A549 (cell line): ENCODE data around the gene ASPSCR1. TPM values are rescaled to one million over a fixed set of nuclear protein-coding genes. Genes with fewer than 3 reads are reported as not detected.
A peak's percentile ranks its signal among the peaks of the same experiment; 100 is the strongest.
"Not testable (repeated sequence)": the region's sequence is repeated elsewhere in the genome, so short reads cannot be mapped to it uniquely, and the experiment has no call there.

Experiments
- ATAC-seq, 2 experiments: fragments of 200-7000 bp in 1 of 2; fragments of >200 bp in 1 of 2; cut with Nextera tagmentation in 1 of 2; cut with Tn5 transposase in 1 of 2; 3 replicates each; pipeline versions ENCODE4 v1.8.0 to v1.9.1; 2018 to 2020; ENCODE audit warnings: mild to moderate bottlenecking in 1 of 2, moderate library complexity in 1 of 2
- CTCF ChIA-PET: fragments of 300-600 bp; sonication (Branson Sonifier 250); formaldehyde crosslinking; extraction: SDS; loops from one replicate; lab custom pipeline; 2021; ENCODE audit warnings: antibody characterized with exemption, inconsistent platforms; lab: Yijun Ruan, JAX
- POLR2A ChIA-PET: fragments of 350-600 bp; formaldehyde crosslinking; extraction: SDS; loops from one replicate; lab custom pipeline; 2021; ENCODE audit warnings: antibody characterized with exemption, inconsistent platforms; lab: Yijun Ruan, JAX
- DNase-seq, 2 experiments: peaks; one replicate each; pipeline versions ENCODE4 v3.0.0 to v3.0.0-alpha.2; 2011 to 2016; ENCODE audit warnings: low read depth in 1 of 2, low spot score in 1 of 2
- FAIRE-seq: peaks from 2 replicates; lab custom pipeline; 2011; peaks lifted over from hg19 to GRCh38; lab: Jason Lieb, UNC
- H3K27ac ChIP-seq, 2 experiments: fragments of >200 bp; sonication (Bioruptor Twin); formaldehyde crosslinking; 3 replicates each; pipeline ENCODE4 v1.5.1; 2016 to 2017
- H3K4me1 ChIP-seq: fragments of >200 bp; sonication (Bioruptor Twin); formaldehyde crosslinking; 3 replicates; pipeline ENCODE4 v1.6.1; 2016
- H3K4me2 ChIP-seq: fragments of >200 bp; sonication (Bioruptor Twin); formaldehyde crosslinking; 3 replicates; pipeline ENCODE4 v1.6.1; 2016
- H3K4me3 ChIP-seq: fragments of >200 bp; sonication (Bioruptor Twin); formaldehyde crosslinking; 3 replicates; pipeline ENCODE4 v1.5.1; 2016
- H3K9me3 ChIP-seq: fragments of >200 bp; sonication (Bioruptor Twin); formaldehyde crosslinking; 3 replicates; pipeline ENCODE4 v1.6.1; 2016
- CHD2 ChIP-seq: fragments of 150-350 bp; IDR thresholded peaks from 2 replicates; pipeline ENCODE4 v1.6.1; 2014; ENCODE audit warnings: low read length; ENCODE audit not compliant: partially characterized antibody
- ESRRA ChIP-seq: fragments of 150-350 bp; IDR thresholded peaks from 2 replicates; pipeline ENCODE4 v1.6.1; 2014; ENCODE audit warnings: mild to moderate bottlenecking, low read length, borderline replicate concordance
- FOSL2 ChIP-seq, 2 experiments: fragments of 450-650 bp in 1 of 2; fragments of >200 bp in 1 of 2; sonication (Bioruptor Twin) in 1 of 2; formaldehyde crosslinking; IDR thresholded peaks; 2 replicates each; pipeline versions ENCODE4 v1.5.0 to v1.6.1; 2016 to 2020; ENCODE audit warnings: mild to moderate bottlenecking in 1 of 2, moderate library complexity in 1 of 2
- GATA3 ChIP-seq: IDR thresholded peaks from 2 replicates; pipeline ENCODE4 v1.6.1; 2012; ENCODE audit warnings: borderline replicate concordance
- HOXB5 ChIP-seq: fragments of 250-450 bp; sonication (Bioruptor Pico); IDR thresholded peaks from 2 replicates; pipeline ENCODE4 v1.5.0; 2020; ENCODE audit warnings: mild to moderate bottlenecking, moderate library complexity
- JUN ChIP-seq, 2 experiments: fragments of >200 bp; sonication (Bioruptor Twin); formaldehyde crosslinking; IDR thresholded peaks; 2 replicates in 1 of 2; 3 replicates in 1 of 2; pipeline ENCODE4 v1.6.1; 2016 to 2017
- NFE2L2 ChIP-seq: fragments of 150-350 bp; conservative IDR thresholded peaks from 2 replicates; pipeline ENCODE4 v1.6.1; 2014; ENCODE audit warnings: low read length
- POLR2A ChIP-seq: IDR thresholded peaks from 2 replicates; pipeline ENCODE4 v1.6.1; 2012; ENCODE audit warnings: mild to moderate bottlenecking, low read length
- RAD21 ChIP-seq, 2 experiments: fragments of >200 bp in 1 of 2; sonication (Bioruptor Twin) in 1 of 2; formaldehyde crosslinking in 1 of 2; IDR thresholded peaks in 1 of 2; conservative IDR thresholded peaks in 1 of 2; 2 replicates in 1 of 2; 3 replicates in 1 of 2; pipeline ENCODE4 v1.6.1; 2012 to 2018; ENCODE audit warnings: inconsistent platforms in 1 of 2
- SREBF2 ChIP-seq: fragments of 450-650 bp; IDR thresholded peaks from 2 replicates; pipeline ENCODE4 v1.6.1; 2014; ENCODE audit warnings: mild to moderate bottlenecking, moderate library complexity
- ZC3H11A ChIP-seq: fragments of 450-650 bp; IDR thresholded peaks from 2 replicates; pipeline ENCODE4 v1.6.1; 2014; ENCODE audit warnings: antibody characterized with exemption, mild to moderate bottlenecking
- ZSCAN20 ChIP-seq: fragments of 250-450 bp; sonication (Bioruptor Pico); IDR thresholded peaks from 2 replicates; pipeline ENCODE4 v1.8.0; 2022; ENCODE audit warnings: mild to moderate bottlenecking, moderate library complexity
- WGBS: methylation state at CpG from one replicate; pipeline ENCODE4 v1.1.6; 2017; ENCODE audit errors: missing lambda C conversion rate; 5-methylcytosine and 5-hydroxymethylcytosine counted together
- polyA plus RNA-seq, 4 experiments: library from polyadenylated mRNA; depleted of rRNA in 3 of 4; stranded (reverse); fragments of >200 nt; fragmentation: RNase III in 1 of 4; extraction: RNeasy Plus Mini Kit Qiagen cat#74134 plus additional on column Dnase treatment in 1 of 4; gene quantifications; 2 replicates in 3 of 4; 3 replicates in 1 of 4; pipeline ENCODE4 v1.2.3, GENCODE V29; 2011 to 2017
- TF ChIP-seq, protein P1 (sequence below): fragments of 250-450 bp; sonication (Bioruptor Pico); IDR thresholded peaks from 2 replicates; pipeline ENCODE4 v1.5.0; 2020; ENCODE audit warnings: low read depth, mild to moderate bottlenecking, moderate library complexity
- TF ChIP-seq, protein P2 (sequence below): IDR thresholded peaks from 2 replicates; pipeline ENCODE4 v1.6.1; 2012
- TF ChIP-seq, protein P3 (sequence below): fragments of >200 bp; sonication (Bioruptor Twin); formaldehyde crosslinking; IDR thresholded peaks from 2 replicates; pipeline ENCODE4 v1.6.1; 2016
- TF ChIP-seq, protein P4 (sequence below): fragments of 250-450 bp; sonication (Bioruptor Pico); IDR thresholded peaks from 2 replicates; pipeline ENCODE4 v1.5.0; 2021; ENCODE audit warnings: mild to moderate bottlenecking, moderate library complexity, borderline replicate concordance
- TF ChIP-seq, protein P5 (sequence below): fragments of 450-650 bp; IDR thresholded peaks from 2 replicates; pipeline ENCODE4 v1.6.1; 2014; ENCODE audit warnings: antibody characterized with exemption
- TF ChIP-seq, protein P6 (sequence below): fragments of >200 bp; sonication (Bioruptor Twin); formaldehyde crosslinking; IDR thresholded peaks from 3 replicates; pipeline ENCODE4 v1.5.1; 2016

Gene ASPSCR1
- polyA plus RNA-seq, 2 of the 4 experiments (the other 2 are of a cell fraction): 12.3 to 25.7 TPM

DNA sequence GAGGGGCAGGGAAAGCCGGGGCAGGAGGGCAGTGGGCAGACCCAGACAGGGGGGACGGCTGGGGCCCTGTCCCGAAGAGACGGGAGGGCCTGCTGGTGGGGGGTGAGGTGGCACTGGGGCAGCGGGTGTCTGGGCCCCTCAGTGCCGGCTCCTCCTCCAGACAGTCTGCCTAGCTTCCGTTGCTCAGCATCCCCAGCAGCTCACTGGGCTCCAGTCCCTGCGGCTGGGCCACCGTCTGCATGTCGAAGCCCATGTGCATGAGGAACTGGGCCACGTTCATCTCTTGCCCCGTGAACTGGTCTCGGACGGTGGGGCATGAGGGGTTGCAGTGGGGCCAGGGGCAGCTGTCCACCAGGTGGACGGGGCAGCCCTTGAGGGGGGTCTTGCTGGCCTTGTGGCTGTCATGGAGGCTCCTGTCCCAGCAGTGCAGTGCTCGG, 24.6 kb upstream of the ASPSCR1 start (continued):
- TF ChIP-seq, protein P1, sequence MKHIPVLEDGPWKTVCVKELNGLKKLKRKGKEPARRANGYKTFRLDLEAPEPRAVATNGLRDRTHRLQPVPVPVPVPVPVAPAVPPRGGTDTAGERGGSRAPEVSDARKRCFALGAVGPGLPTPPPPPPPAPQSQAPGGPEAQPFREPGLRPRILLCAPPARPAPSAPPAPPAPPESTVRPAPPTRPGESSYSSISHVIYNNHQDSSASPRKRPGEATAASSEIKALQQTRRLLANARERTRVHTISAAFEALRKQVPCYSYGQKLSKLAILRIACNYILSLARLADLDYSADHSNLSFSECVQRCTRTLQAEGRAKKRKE (CRISPR knock-in tag): no peak
- TF ChIP-seq CHD2 (no peak), FOSL2 (IDR thresholded peaks at IDR 0.05) (no peak), FOSL2 (CRISPR knock-in tag; IDR thresholded peaks at IDR 0.05) (no peak)

DNA sequence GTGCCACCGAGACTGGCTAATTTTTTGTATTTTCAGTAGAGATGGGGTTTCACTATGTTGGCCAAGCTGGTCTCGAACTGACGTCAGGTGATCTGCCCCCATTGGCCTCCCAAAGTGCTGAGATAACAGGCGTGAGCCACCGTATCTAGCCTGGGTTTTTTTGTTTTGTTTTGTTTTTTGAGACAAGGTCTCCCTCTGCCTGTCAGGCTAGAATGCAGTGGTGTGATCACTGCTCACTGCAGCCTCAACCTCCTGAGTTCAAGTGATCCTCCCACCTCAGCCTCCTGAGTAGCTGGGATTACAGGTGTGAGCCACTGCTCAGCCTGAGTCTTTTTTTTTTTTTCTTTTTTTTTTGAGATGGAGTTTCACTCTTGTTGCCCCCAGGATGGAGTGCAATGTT, 24.0 kb upstream of the ASPSCR1 start:
- WGBS: 84% methylated on average over 5 of the region's 5 CpGs
- not testable (repeated sequence) for H3K4me1 ChIP-seq, H3K9me3 ChIP-seq, H3K4me2 ChIP-seq, H3K27ac ChIP-seq, FAIRE-seq, H3K4me3 ChIP-seq, DNase-seq
- ChIA-PET POLR2A (interaction anchor here (0.7 to 0.8 kb wide), 2 partner anchors 70 to 106 kb away, joined by 3 to 7 read pairs; partner anchors contain the start of genes CENPX and LRRC45), CTCF (interaction anchor here (1.1 to 17.3 kb wide), 11 partner anchors 8 to 89 kb away, joined by 3 to 170 read pairs (median 7); partner anchors contain the start of genes CENPX, DCXR, LRRC45 and MAFG)
- TF ChIP-seq RAD21 (conservative IDR thresholded peaks at IDR 0.05 in 1 of 2, IDR thresholded peaks at IDR 0.05 in 1 of 2): peak in 1 of 2 experiments; percentile 40; a peak in 2 of 5 replicates
- peak in 1 of 2 experiments; percentile 23; a peak in 2 of 6 replicates for ATAC-seq

DNA sequence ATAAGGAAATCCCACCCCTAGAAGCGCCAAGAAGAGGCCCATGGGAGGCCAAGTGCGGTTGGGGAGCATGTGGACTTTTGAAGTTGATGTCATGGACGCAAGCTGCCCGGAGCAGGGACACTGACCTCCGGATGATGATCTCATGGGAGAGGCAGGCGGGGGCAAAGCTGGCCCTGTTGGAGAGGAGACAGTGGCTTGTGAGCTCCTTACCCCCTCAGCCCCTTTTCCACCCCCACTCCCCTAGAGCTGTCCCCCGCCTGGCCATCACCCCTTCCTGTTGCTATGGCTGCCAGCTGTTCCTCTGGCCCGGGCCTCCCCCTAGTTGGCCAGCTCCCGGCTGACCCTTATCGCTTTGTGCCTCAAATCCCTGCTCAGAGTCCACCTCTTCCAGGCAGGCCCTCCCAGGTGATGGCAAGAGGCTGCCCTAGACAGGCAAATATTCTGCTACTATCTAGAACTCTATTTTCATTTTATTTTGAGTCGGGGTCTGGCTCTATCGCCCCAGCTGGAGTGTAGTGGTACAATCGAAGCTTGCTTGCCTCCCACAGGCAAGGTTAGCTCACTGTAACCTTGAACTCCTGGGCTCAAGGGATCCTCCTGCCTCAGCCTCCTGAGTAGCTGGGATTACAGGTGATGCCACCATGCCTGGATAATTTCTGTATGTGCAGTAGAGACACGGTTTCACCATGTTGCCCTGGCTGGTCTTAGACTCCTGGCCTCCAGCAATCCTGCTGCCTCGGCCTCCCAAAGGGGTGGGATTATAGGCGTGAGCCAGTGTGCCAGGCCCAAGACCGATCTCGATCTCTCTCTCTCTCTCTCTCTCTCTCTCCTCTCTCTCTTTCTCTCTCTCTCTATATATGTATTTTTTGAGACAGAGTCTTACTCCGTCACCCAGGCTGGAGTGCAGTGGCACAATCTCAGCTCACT, 23.0 kb upstream of the ASPSCR1 start:
- 74% methylated on average over 19 of the region's 19 CpGs for WGBS
- Histone ChIP-seq H3K4me1 (peaks cover 4% of the 10 kb centered on the region; the same call in 1 of the 3 replicates), H3K27ac (no peak overlapping the region), H3K4me3 (no peak overlapping the region), H3K9me3 (no peaks in the 10 kb centered on the region), H3K4me2 (no peak overlapping the region)
- FAIRE-seq (no peak), DNase-seq (no peak), ATAC-seq (no peak)
- TF ChIP-seq, protein P2, sequence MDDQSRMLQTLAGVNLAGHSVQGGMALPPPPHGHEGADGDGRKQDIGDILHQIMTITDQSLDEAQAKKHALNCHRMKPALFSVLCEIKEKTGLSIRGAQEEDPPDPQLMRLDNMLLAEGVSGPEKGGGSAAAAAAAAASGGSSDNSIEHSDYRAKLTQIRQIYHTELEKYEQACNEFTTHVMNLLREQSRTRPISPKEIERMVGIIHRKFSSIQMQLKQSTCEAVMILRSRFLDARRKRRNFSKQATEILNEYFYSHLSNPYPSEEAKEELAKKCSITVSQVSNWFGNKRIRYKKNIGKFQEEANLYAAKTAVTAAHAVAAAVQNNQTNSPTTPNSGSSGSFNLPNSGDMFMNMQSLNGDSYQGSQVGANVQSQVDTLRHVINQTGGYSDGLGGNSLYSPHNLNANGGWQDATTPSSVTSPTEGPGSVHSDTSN: no peak
- TF ChIP-seq, protein P3, sequence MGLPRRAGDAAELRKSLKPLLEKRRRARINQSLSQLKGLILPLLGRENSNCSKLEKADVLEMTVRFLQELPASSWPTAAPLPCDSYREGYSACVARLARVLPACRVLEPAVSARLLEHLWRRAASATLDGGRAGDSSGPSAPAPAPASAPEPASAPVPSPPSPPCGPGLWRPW: no peak
- ChIA-PET POLR2A (interaction anchor here (0.7 kb wide), 1 partner anchor 105 kb away, joined by 7 read pairs; no protein-coding TSS in a partner anchor), CTCF (interaction anchor here (0.5 to 17.3 kb wide), 17 partner anchors 7 to 117 kb away, joined by 3 to 170 read pairs (median 5); partner anchors contain the start of genes CENPX, DCXR, LRRC45 and MAFG)

DNA sequence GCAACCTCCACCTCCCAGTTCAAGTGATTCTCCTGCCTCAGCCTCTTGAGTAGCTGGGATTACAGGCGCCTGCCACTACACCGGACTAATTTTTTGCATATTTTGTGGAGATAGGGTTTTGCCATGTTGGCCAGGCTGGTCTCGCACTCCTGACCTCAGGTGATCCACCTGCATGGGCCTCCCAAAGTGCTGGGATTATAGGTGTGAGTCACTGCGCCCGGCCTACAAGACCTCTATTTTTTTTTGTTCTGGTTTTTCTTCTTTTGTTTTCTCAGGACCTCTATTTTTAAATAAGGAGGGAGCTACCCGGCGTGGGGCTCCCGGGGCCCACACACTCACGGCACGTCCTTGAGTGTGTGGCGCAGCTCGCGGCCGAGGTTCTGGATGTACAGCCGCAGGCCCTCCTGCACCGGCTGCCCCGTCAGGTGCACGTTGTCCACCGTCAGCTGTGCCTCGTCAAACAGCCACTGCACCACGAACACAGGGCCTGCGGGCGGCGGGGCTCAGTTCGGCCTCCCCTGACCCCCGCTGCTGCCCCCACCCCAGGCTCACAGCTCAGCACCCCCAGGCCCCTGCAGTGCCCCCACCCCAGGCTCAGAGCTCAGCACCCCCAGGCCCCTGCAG, 22.3 kb upstream of the ASPSCR1 start:
- POLR2A ChIA-PET: interaction anchor here (1.2 kb wide), 1 partner anchor 67 kb away, joined by 4 read pairs; the partner anchor contains the start of gene CENPX
- TF ChIP-seq, protein P4, sequence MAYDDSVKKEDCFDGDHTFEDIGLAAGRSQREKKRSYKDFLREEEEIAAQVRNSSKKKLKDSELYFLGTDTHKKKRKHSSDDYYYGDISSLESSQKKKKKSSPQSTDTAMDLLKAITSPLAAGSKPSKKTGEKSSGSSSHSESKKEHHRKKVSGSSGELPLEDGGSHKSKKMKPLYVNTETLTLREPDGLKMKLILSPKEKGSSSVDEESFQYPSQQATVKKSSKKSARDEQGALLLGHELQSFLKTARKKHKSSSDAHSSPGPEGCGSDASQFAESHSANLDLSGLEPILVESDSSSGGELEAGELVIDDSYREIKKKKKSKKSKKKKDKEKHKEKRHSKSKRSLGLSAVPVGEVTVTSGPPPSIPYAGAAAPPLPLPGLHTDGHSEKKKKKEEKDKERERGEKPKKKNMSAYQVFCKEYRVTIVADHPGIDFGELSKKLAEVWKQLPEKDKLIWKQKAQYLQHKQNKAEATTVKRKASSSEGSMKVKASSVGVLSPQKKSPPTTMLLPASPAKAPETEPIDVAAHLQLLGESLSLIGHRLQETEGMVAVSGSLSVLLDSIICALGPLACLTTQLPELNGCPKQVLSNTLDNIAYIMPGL (CRISPR knock-in tag): no peak
- TF ChIP-seq POLR2A: no peak
- no peak for TF ChIP-seq GATA3
- TF ChIP-seq ESRRA: no peak
- TF ChIP-seq ZC3H11A: no peak
- TF ChIP-seq, protein P5, sequence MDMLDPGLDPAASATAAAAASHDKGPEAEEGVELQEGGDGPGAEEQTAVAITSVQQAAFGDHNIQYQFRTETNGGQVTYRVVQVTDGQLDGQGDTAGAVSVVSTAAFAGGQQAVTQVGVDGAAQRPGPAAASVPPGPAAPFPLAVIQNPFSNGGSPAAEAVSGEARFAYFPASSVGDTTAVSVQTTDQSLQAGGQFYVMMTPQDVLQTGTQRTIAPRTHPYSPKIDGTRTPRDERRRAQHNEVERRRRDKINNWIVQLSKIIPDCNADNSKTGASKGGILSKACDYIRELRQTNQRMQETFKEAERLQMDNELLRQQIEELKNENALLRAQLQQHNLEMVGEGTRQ: no peak
- TF ChIP-seq, protein P3: no peak
- no peak for TF ChIP-seq JUN (IDR thresholded peaks at IDR 0.05)
- TF ChIP-seq HOXB5: no peak
- TF ChIP-seq, protein P6, sequence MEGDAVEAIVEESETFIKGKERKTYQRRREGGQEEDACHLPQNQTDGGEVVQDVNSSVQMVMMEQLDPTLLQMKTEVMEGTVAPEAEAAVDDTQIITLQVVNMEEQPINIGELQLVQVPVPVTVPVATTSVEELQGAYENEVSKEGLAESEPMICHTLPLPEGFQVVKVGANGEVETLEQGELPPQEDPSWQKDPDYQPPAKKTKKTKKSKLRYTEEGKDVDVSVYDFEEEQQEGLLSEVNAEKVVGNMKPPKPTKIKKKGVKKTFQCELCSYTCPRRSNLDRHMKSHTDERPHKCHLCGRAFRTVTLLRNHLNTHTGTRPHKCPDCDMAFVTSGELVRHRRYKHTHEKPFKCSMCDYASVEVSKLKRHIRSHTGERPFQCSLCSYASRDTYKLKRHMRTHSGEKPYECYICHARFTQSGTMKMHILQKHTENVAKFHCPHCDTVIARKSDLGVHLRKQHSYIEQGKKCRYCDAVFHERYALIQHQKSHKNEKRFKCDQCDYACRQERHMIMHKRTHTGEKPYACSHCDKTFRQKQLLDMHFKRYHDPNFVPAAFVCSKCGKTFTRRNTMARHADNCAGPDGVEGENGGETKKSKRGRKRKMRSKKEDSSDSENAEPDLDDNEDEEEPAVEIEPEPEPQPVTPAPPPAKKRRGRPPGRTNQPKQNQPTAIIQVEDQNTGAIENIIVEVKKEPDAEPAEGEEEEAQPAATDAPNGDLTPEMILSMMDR: no peak
- TF ChIP-seq SREBF2: no peak
- TF ChIP-seq FOSL2 (IDR thresholded peaks at IDR 0.05): no peak
- TF ChIP-seq FOSL2 (CRISPR knock-in tag; IDR thresholded peaks at IDR 0.05): no peak
- TF ChIP-seq ZSCAN20 (CRISPR knock-in tag): no peak
- no peak for TF ChIP-seq NFE2L2

More for the DNA sequence above, 22.3 kb upstream of the ASPSCR1 start:
- CTCF ChIA-PET: interaction anchor here (0.5 to 17.3 kb wide), 14 partner anchors 13 to 251 kb away, joined by 3 to 170 read pairs (median 3); partner anchors contain the start of genes CENPX, DCXR, LRRC45 and MAFG
- no peak for DNase-seq
- WGBS: 93% methylated on average over 25 of the region's 26 CpGs
- Histone ChIP-seq H3K27ac (no peak overlapping the region), H3K4me3 (no peak overlapping the region), H3K4me1 (peaks cover 8% of the 10 kb centered on the region; the same call in 1 of the 3 replicates), H3K9me3 (no peaks in the 10 kb centered on the region; the same call in 2 of the 3 replicates), H3K4me2 (no peak overlapping the region)
- no peak for FAIRE-seq
- ATAC-seq: no peak
